ENCODE results near the gene ARAP2.

- TF ChIP-seq CTCF (IDR thresholded peaks at IDR 0.05; ENCODE audit: poor library complexity) (no peak), EZH2 (IDR thresholded peaks at IDR 0.05; ENCODE audit: borderline replicate concordance) (no peak), EZH2phosphoT487 (IDR thresholded peaks at IDR 0.05; ENCODE audit: low read depth, severe bottlenecking, unreplicated experiment) (no peak)
These were observed 29.0 kb upstream of the ARAP2 start for GRCh38 chr4:36273276-36273675.
